HCT116 (cell line): ENCODE data around the gene MAGI3. TPM values are rescaled to one million over a fixed set of nuclear protein-coding genes. Genes with fewer than 3 reads are reported as not detected.

Experiments
- ATAC-seq: fragments of 200-7000 bp; cut with Tn5 transposase; 2 replicates; pipeline ENCODE4 v1.9.1; 2020; ENCODE audit warnings: mild to moderate bottlenecking, moderate library complexity
- BruUV-seq: library from RNA; stranded (reverse); fragments of 400-500 nt; replicated peaks from 2 replicates; lab custom pipeline; 2021; lab: Mats Ljungman, UMichigan
- CTCF ChIA-PET: fragments of 300-600 bp; sonication (Branson Sonifier 250); formaldehyde crosslinking; loops from one replicate; lab custom pipeline; 2021; ENCODE audit warnings: antibody characterized with exemption; lab: Charles Lee
- POLR2A ChIA-PET: fragments of 300-600, 350-600 bp; sonication (Branson Sonifier 250); formaldehyde crosslinking; loops from one replicate; lab custom pipeline; 2021; ENCODE audit warnings: antibody characterized with exemption; lab: Charles Lee
- RAD21 ChIA-PET, 2 experiments: fragments of 300-600 bp; sonication (Branson Sonifier 250); formaldehyde crosslinking; loops; one replicate each; lab custom pipeline; 2023; ENCODE audit warnings: low total read pairs in 2 of 2; ENCODE audit not compliant: uncharacterized antibody in 2 of 2, unreplicated experiment in 2 of 2, low non-redundant PET in 1 of 2; lab: Charles Lee
- DNase-seq: peaks from one replicate; pipeline ENCODE4 v3.0.0-alpha.2; 2010; ENCODE audit warnings: low read depth, low spot score
- H2AFZ ChIP-seq: fragments of 200-600 bp; shearing (Covaris generic), sonication (generic); 2 replicates; pipeline ENCODE4 v1.6.1; 2017; ENCODE audit warnings: low read depth, mixed run types, mixed read lengths, antibody characterized with exemption, low read length; ENCODE audit not compliant: poor library complexity, severe bottlenecking
- H3K27ac ChIP-seq: 2 replicates; pipeline ENCODE4 v1.5.1; 2012; ENCODE audit warnings: low read depth, low read length
- H3K27me3 ChIP-seq: fragments of 200-600 bp; sonication (generic); 2 replicates; pipeline ENCODE4 v1.6.1; 2016; ENCODE audit warnings: mixed run types, low read length, mixed read lengths; ENCODE audit not compliant: insufficient read depth
- H3K36me3 ChIP-seq, 2 experiments: fragments of 200-500 bp in 1 of 2; fragments of 200-600 bp in 1 of 2; sonication (Bioruptor generic) in 1 of 2; sonication (generic) in 1 of 2; 2 replicates each; pipeline versions ENCODE4 v1.5.1 to v1.6.1; 2014 to 2016; ENCODE audit warnings: low read length in 2 of 2, inconsistent platforms in 1 of 2, mixed read lengths in 1 of 2, mixed run types in 1 of 2; ENCODE audit not compliant: insufficient read depth in 2 of 2, control insufficient read depth in 1 of 2
- H3K4me1 ChIP-seq, 2 experiments: fragments of 200-600 bp in 1 of 2; sonication (generic) in 1 of 2; 2 replicates each; pipeline versions ENCODE4 v1.5.1 to v1.6.1; 2012 to 2017; ENCODE audit warnings: low read length in 2 of 2, inconsistent platforms in 1 of 2, mild to moderate bottlenecking in 1 of 2, mixed read lengths in 1 of 2, mixed run types in 1 of 2, moderate library complexity in 1 of 2; ENCODE audit not compliant: insufficient read depth in 2 of 2, control insufficient read depth in 1 of 2
- H3K4me2 ChIP-seq: fragments of 200-600 bp; sonication (generic); 2 replicates; pipeline ENCODE4 v1.6.1; 2017; ENCODE audit warnings: mixed run types, low read length, mixed read lengths
- H3K4me3 ChIP-seq, 2 experiments: fragments of 200-600 bp in 1 of 2; sonication (generic) in 1 of 2; replicated peaks in 1 of 2; 2 replicates each; pipeline ENCODE4 v1.5.1; 2011 to 2016; ENCODE audit warnings: low read length in 2 of 2, control low read depth in 1 of 2, low read depth in 1 of 2, mild to moderate bottlenecking in 1 of 2, mixed read lengths in 1 of 2, mixed run types in 1 of 2
- H3K79me2 ChIP-seq: fragments of 200-600 bp; sonication (generic); 2 replicates; pipeline ENCODE4 v1.6.1; 2017; ENCODE audit warnings: mild to moderate bottlenecking, mixed run types, low read length, moderate library complexity, mixed read lengths; ENCODE audit not compliant: insufficient read depth
- H3K9ac ChIP-seq: fragments of 200-600 bp; sonication (generic); 2 replicates; pipeline ENCODE4 v1.6.1; 2016; ENCODE audit warnings: low read length, mixed read lengths
- H3K9me2 ChIP-seq: fragments of 200-600 bp; sonication (generic), shearing (Covaris generic); 2 replicates; pipeline ENCODE4 v1.6.1; 2017; ENCODE audit warnings: mixed run types, mild to moderate bottlenecking, moderate library complexity; ENCODE audit not compliant: insufficient read depth
- H3K9me3 ChIP-seq, 2 experiments: fragments of 200-500 bp in 1 of 2; fragments of 200-600 bp in 1 of 2; sonication (Bioruptor generic) in 1 of 2; sonication (generic) in 1 of 2; 2 replicates each; pipeline ENCODE4 v1.6.1; 2014 to 2017; ENCODE audit warnings: low read length in 2 of 2, mixed read lengths in 2 of 2, inconsistent platforms in 1 of 2, low read depth in 1 of 2, mild to moderate bottlenecking in 1 of 2, mixed run types in 1 of 2, moderate library complexity in 1 of 2; ENCODE audit not compliant: control insufficient read depth in 1 of 2, insufficient read depth in 1 of 2
- H4K20me1 ChIP-seq: fragments of 200-600 bp; sonication (generic), shearing (Covaris generic); 2 replicates; pipeline ENCODE4 v1.6.1; 2017; ENCODE audit warnings: mixed run types, mild to moderate bottlenecking, moderate library complexity; ENCODE audit not compliant: insufficient read depth
- RAD21 ChIP-seq: IDR thresholded peaks from 2 replicates; pipeline ENCODE4 v1.6.1; 2012; ENCODE audit warnings: low read depth, mild to moderate bottlenecking
- TCF7L2 ChIP-seq: IDR thresholded peaks from 2 replicates; pipeline ENCODE4 v1.7.0; 2011; ENCODE audit warnings: borderline replicate concordance, inconsistent platforms; ENCODE audit not compliant: insufficient read depth, insufficient read length; ENCODE audit errors: extremely low read depth
- intact Hi-C: fragments of 100-400 bp; cut with micrococcal nuclease; formaldehyde crosslinking; loops from 2 replicates; pipeline ENCODE4 v1.10.0; 2022
- total RNA-seq: library from RNA; stranded (reverse); gene quantifications from one replicate; pipeline ENCODE4 v1.2.1, GENCODE V29; 2021; ENCODE audit not compliant: unreplicated experiment
- TF ChIP-seq, protein P1 (sequence below), 3 experiments: fragments of 200-600 bp in 1 of 3; sonication (generic) in 1 of 3; IDR thresholded peaks in 2 of 3; conservative IDR thresholded peaks in 1 of 3; 2 replicates each; pipeline ENCODE4 v1.5.1; 2012 to 2017; ENCODE audit warnings: low read depth in 2 of 3, low read length in 2 of 3, antibody characterized with exemption in 1 of 3, borderline replicate concordance in 1 of 3, control low read depth in 1 of 3, mild to moderate bottlenecking in 1 of 3, mixed read lengths in 1 of 3, mixed run types in 1 of 3, moderate library complexity in 1 of 3; ENCODE audit not compliant: insufficient read depth in 1 of 3

Gene MAGI3
- total RNA-seq, 1 experiment from 2014 or later = 11.8 TPM

DNA sequence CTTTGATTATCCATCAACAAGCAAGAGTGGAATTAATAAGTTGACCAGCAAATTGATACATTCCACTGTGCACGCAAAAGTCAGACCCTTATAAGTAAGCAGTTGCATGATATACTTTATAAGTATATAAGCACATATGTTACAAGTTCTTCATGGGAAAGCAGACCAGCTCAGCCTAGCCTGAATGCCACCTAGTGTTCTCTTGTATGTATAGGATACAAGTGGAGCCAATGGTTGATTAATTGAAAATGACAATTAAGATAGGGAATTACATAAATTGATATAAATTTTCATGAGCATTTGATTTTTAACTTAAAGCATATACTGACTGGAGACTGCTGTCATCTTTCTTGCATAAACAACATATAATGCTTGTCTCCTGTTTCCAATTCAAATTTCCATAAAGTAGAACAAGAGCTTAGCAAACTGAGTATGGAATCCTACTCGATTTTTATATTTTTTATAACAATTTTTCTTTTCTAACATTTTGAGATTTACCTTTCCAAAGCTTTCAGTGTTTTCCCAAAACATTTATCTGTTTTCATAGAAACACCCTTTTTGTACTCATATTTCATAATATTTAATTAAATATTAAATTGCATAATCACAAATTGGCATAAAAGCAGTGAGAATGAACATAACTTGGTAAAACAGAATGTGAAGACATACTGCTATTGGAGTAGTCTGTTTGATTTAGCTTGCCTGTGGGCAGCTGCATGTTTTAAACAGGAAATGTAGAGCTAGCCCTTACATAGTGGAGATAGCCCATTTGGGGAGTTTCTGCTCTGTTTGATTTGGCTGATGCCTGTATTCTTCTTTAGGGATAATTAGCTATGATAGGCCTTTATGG lies 62.8 kb downstream of the MAGI3 start:
- no peak overlapping the region for H3K4me2 ChIP-seq

More for the DNA sequence above, 62.8 kb downstream of the MAGI3 start:
- TF ChIP-seq, protein P1, sequence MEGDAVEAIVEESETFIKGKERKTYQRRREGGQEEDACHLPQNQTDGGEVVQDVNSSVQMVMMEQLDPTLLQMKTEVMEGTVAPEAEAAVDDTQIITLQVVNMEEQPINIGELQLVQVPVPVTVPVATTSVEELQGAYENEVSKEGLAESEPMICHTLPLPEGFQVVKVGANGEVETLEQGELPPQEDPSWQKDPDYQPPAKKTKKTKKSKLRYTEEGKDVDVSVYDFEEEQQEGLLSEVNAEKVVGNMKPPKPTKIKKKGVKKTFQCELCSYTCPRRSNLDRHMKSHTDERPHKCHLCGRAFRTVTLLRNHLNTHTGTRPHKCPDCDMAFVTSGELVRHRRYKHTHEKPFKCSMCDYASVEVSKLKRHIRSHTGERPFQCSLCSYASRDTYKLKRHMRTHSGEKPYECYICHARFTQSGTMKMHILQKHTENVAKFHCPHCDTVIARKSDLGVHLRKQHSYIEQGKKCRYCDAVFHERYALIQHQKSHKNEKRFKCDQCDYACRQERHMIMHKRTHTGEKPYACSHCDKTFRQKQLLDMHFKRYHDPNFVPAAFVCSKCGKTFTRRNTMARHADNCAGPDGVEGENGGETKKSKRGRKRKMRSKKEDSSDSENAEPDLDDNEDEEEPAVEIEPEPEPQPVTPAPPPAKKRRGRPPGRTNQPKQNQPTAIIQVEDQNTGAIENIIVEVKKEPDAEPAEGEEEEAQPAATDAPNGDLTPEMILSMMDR (IDR thresholded peaks at IDR 0.05 in 2 of 3, conservative IDR thresholded peaks at IDR 0.05 in 1 of 3; ENCODE audit: borderline replicate concordance in 1 of 3, insufficient read depth in 1 of 3, low read depth in 2 of 3, low read length in 2 of 3) = peak; percentile 49 to 65 (median 60); a peak in 5 of 6 replicates
- TF ChIP-seq RAD21 (peak; percentile 67), TCF7L2 (no peak)
- TF ChIP-seq, all 23 proteins: peak for 2
- Histone ChIP-seq H3K9ac (no peak overlapping the region), H3K27me3 (no peaks in the 10 kb centered on the region), H3K4me1 (peaks cover 18 to 28% of the 10 kb centered on the region in 2 experiments), H3K4me3 (no peak overlapping the region), H3K27ac (no peak overlapping the region), H3K9me3 (no peaks in the 10 kb centered on the region), H3K79me2 (peaks cover 5% of the 10 kb centered on the region), H2AFZ (no peak overlapping the region), H3K9me2 (no peaks in the 10 kb centered on the region), H3K36me3 (no peaks in the 10 kb centered on the region), H4K20me1 (no peaks in the 10 kb centered on the region)
- CTCF ChIA-PET = interaction anchor here (0.6 to 1.8 kb wide), 12 partner anchors 10 to 380 kb away, joined by 3 to 22 read pairs (median 4); partner anchors contain the start of gene LRIG2
- RAD21 ChIA-PET = interaction anchor here in 1 of 2 experiments (0.8 to 1.0 kb wide), 2 partner anchors 234 to 312 kb away, joined by 3 read pairs; no protein-coding TSS in a partner anchor
- DNase-seq (peak; percentile 39), ATAC-seq (0 out of 2 replicates have a peak, but pooled peaks have one; percentile 55)
- BruUV-seq = no TSS peak
- intact Hi-C loops = loop anchor here (1.0 to 10.0 kb wide), 2 partner anchors 222 to 313 kb away; no protein-coding TSS in a partner anchor
- POLR2A ChIA-PET = no interaction called here
